Ovary (tissue), 9 donors: ENCODE results near the gene JAM3. TPM values are rescaled to one million over a fixed set of nuclear protein-coding genes. Genes with fewer than 3 reads are reported as not detected.
A peak's percentile ranks its signal among the peaks of the same experiment; 100 is the strongest.

Experiments
- DNase-seq, 5 donors: peaks; one replicate each; pipeline ENCODE4 v3.0.0-alpha.2; 2019 to 2020
- H3K27ac ChIP-seq, 2 donors: fragments of 200-600 bp; one replicate each; pipeline versions ENCODE4 v1.5.1 to v1.8.0; 2019 to 2022
- H3K27me3 ChIP-seq: fragments of 200-600 bp; one replicate; pipeline ENCODE4 v1.8.0; 2022
- H3K36me3 ChIP-seq: fragments of 200-600 bp; sonication (generic); one replicate; pipeline ENCODE4 v1.5.1; 2019
- H3K4me1 ChIP-seq: one replicate; pipeline ENCODE4 v1.8.1; 2013; ENCODE audit warnings: mild to moderate bottlenecking, moderate library complexity; ENCODE audit not compliant: insufficient read depth
- H3K4me3 ChIP-seq: fragments of 200-600 bp; sonication (generic); one replicate; pipeline ENCODE4 v1.5.1; 2017
- H3K9me3 ChIP-seq, 2 donors: fragments of 200-600 bp in 1 of 2; sonication (generic) in 1 of 2; one replicate each; pipeline versions ENCODE4 v1.5.1 to v1.8.1; 2013 to 2019; ENCODE audit warnings: mild to moderate bottlenecking in 1 of 2, moderate library complexity in 1 of 2
- CTCF ChIP-seq, 3 donors: fragments of 450-650 bp in 2 of 3; fragments of 200-600 bp in 1 of 3; IDR thresholded peaks; one replicate each; pipeline versions ENCODE4 v1.5.1 to v1.8.0; 2016 to 2022; ENCODE audit warnings: antibody characterized with exemption in 3 of 3, mild to moderate bottlenecking in 1 of 3
- EP300 ChIP-seq: sonication (generic); formaldehyde crosslinking; IDR thresholded peaks from one replicate; pipeline ENCODE4 v1.6.1; 2017; ENCODE audit warnings: antibody characterized with exemption
- POLR2A ChIP-seq: fragments of 450-650 bp; IDR thresholded peaks from one replicate; pipeline ENCODE4 v1.6.1; 2017; ENCODE audit warnings: antibody characterized with exemption, mild to moderate bottlenecking, moderate library complexity
- WGBS, 3 donors: extraction: QIAGEN DNeasy Blood & Tissue Kit in 1 of 3; methylation state at CpG; one replicate each; pipeline versions ENCODE4 v1.1.5 to v1.1.7; 2013 to 2017; 5-methylcytosine and 5-hydroxymethylcytosine counted together
- intact Hi-C, 4 donors: fragments of 100-400 bp; cut with DNase I; formaldehyde crosslinking; loops; one replicate each; pipeline versions ENCODE4 v1.11.0 to v1.15.1; 2022 to 2023
- polyA plus RNA-seq, 2 donors: library from polyadenylated mRNA; stranded (reverse); fragments of 200-250 nt in 1 of 2; fragments of 350-450 nt in 1 of 2; fragmentation: Illumina TruSeq in 1 of 2; extraction: RNeasy Lipid Tissue Mini Kit (QIAGEN cat#74804) in 1 of 2; gene quantifications; one replicate each; pipeline ENCODE4 v1.2.3, GENCODE V29; 2013 to 2014
- total RNA-seq, 7 donors: library from RNA; depleted of rRNA in 2 of 7; stranded (reverse); fragments of >200 nt in 2 of 7; fragmentation: NEBNext Ultra II Directional in 3 of 7; extraction: Animal tissue kit (Norgen Biotek cat#: 25700) in 3 of 7; gene quantifications; one replicate each; pipeline versions ENCODE4 v1.1.0 to v1.2.4, GENCODE V29; 2016 to 2023
- donor health status: DM: no; HTN: no; CAD: no; lungs with moderate emphysema.
- donor health status: DM: no; HTN: no; CAD: no.
- donor health status: Bipolar disorder and iron deficiency.
- donor health status: DM: yes; HTN: yes; CAD: no.
- donor health status: DM: no; HTN: no; CAD: no.
- donor health status: DM: yes; HTN: yes; CAD: no.

The JAM3 gene
- total and polyA plus RNA-seq, 9 donors, result 32.5 to 95.0 (median 72.3) TPM

GRCh38 chr11:134139873-134140331, 71.0 kb downstream of the JAM3 start:
- Histone ChIP-seq H3K36me3 (no peaks in the 10 kb centered on the region), H3K27ac (peak overlapping the region in 1 of 2 donors; percentile 69), H3K27me3 (no peaks in the 10 kb centered on the region), H3K9me3 (no peaks in the 10 kb centered on the region), H3K4me3 (no peak overlapping the region), H3K4me1 (peaks cover 2% of the 10 kb centered on the region)
- TF ChIP-seq CTCF (IDR thresholded peaks at IDR 0.05), result peak; percentile 77 to 94 (median 92)
- no peak for TF ChIP-seq EP300
- WGBS, 3 donors, result 36 to 38% (median 38%) methylated on average over 10 of the region's 10 CpGs
- intact Hi-C loops, result loop anchor here (2.0 to 10.0 kb wide), 4 partner anchors 88 to 215 kb away; no protein-coding TSS in a partner anchor
- peak; percentile 61 to 84 (median 62) for DNase-seq

GRCh38 chr11:134140961-134141490, 72.2 kb downstream of the JAM3 start:
- WGBS, 3 donors, result 90 to 93% (median 93%) methylated on average over 7 of the region's 7 CpGs
- H3K4me1 ChIP-seq, result peaks cover 2% of the 10 kb centered on the region
- H3K36me3 ChIP-seq, result no peaks in the 10 kb centered on the region
- TF ChIP-seq CTCF (IDR thresholded peaks at IDR 0.05), result no peak
- TF ChIP-seq POLR2A, result no peak
- TF ChIP-seq EP300, result no peak
- DNase-seq, result no peak
- H3K27me3 ChIP-seq, result no peaks in the 10 kb centered on the region
- no peak overlapping the region for H3K27ac ChIP-seq
- no peaks in the 10 kb centered on the region for H3K9me3 ChIP-seq
- intact Hi-C loops, result loop anchor here in 3 of 4 donors (5.0 to 10.0 kb wide), 3 partner anchors 89 to 216 kb away; no protein-coding TSS in a partner anchor
- H3K4me3 ChIP-seq, result no peak overlapping the region

DNA sequence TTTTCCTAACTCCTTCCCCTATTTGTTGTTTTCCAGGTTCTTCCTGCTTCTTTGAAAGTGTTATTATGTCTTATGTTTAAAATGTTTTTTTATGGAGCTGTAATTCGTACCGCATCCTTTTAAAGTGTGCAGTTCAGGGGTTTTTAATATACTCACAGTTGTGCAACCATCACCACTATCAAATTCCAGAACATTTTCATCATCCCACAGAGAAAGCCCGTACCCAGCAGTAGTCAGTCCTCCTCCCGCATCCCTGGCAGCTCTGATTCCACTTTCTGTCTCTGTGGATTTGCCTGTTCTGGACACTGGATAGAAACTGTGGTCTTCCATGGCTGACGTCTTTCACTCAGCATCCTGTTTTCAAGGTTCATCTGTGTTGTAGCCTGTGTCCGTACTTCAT, 73.7 kb downstream of the JAM3 start:
- no peak for TF ChIP-seq POLR2A
- no peak for TF ChIP-seq CTCF (IDR thresholded peaks at IDR 0.05)
- TF ChIP-seq EP300, result no peak
- 70 to 90% (median 82%) methylated on average over 6 of the region's 6 CpGs for WGBS, 3 donors
- intact Hi-C loops, result loop anchor here in 3 of 4 donors (5.0 to 10.0 kb wide), 3 partner anchors 90 to 218 kb away; no protein-coding TSS in a partner anchor
- Histone ChIP-seq H3K4me1 (peaks cover 2% of the 10 kb centered on the region), H3K9me3 (no peaks in the 10 kb centered on the region), H3K4me3 (no peak overlapping the region), H3K27me3 (no peaks in the 10 kb centered on the region), H3K36me3 (no peaks in the 10 kb centered on the region), H3K27ac (no peak overlapping the region)
- DNase-seq, result no peak

- no peaks in the 10 kb centered on the region for H3K36me3 ChIP-seq
- intact Hi-C loops, result loop anchor here in 3 of 4 donors (5.0 to 10.0 kb wide), 3 partner anchors 92 to 219 kb away; no protein-coding TSS in a partner anchor
- H3K27ac ChIP-seq, result no peak overlapping the region
- no peaks in the 10 kb centered on the region for H3K27me3 ChIP-seq
- WGBS, 3 donors, result 71 to 83% (median 72%) methylated on average over 3 of the region's 3 CpGs
- no peak for DNase-seq
- TF ChIP-seq CTCF (IDR thresholded peaks at IDR 0.05), result no peak
- no peaks in the 10 kb centered on the region for H3K9me3 ChIP-seq
- no peak overlapping the region for H3K4me3 ChIP-seq
- H3K4me1 ChIP-seq, result peaks cover 2% of the 10 kb centered on the region
Measured at GRCh38 chr11:134143801-134144200, 74.9 kb downstream of the JAM3 start.
